22Rv1 (cell line): ENCODE measurements around the gene NHLRC2.

Experiments used
- ZFX ChIP-seq: fragments of 450-650 bp; IDR thresholded peaks from 2 replicates; pipeline ENCODE4 v1.6.1; 2017; ENCODE audit warnings: antibody characterized with exemption, borderline replicate concordance
- TF ChIP-seq, protein P1 (sequence below): fragments of 450-650 bp; IDR thresholded peaks from 2 replicates; pipeline ENCODE4 v1.5.1; 2017; ENCODE audit warnings: mild to moderate bottlenecking

GRCh38 chr10:113932854-113933253 lies 78.4 kb downstream of the NHLRC2 start:
- TF ChIP-seq, protein P1, sequence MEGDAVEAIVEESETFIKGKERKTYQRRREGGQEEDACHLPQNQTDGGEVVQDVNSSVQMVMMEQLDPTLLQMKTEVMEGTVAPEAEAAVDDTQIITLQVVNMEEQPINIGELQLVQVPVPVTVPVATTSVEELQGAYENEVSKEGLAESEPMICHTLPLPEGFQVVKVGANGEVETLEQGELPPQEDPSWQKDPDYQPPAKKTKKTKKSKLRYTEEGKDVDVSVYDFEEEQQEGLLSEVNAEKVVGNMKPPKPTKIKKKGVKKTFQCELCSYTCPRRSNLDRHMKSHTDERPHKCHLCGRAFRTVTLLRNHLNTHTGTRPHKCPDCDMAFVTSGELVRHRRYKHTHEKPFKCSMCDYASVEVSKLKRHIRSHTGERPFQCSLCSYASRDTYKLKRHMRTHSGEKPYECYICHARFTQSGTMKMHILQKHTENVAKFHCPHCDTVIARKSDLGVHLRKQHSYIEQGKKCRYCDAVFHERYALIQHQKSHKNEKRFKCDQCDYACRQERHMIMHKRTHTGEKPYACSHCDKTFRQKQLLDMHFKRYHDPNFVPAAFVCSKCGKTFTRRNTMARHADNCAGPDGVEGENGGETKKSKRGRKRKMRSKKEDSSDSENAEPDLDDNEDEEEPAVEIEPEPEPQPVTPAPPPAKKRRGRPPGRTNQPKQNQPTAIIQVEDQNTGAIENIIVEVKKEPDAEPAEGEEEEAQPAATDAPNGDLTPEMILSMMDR: no peak
- TF ChIP-seq ZFX: no peak
